Measurements from ENCODE around the gene S100A8. TPM values are rescaled to one million over a fixed set of nuclear protein-coding genes. Genes with fewer than 3 reads are reported as not detected.

Gene S100A8
- total RNA-seq, 1 experiment from 2014 or later = not detected

DNA sequence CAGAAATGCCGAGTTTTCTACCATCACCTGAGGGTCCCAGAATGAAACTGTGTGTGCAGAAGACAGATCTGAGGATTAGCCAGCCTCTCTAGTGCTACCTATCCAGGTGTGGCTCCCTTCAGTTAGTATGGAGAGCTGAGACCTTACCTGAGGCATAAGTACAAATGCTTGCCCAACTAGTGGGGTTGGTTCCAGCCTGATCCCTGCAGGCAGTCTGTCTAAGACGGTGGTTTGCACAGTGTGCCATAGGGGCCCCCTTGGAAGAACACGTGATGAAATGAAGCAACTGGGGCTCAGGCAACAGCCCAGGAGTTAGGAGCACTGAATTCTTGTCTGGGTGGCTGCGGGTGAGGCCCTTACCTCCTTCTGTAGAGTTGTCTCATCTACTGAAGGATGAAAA lies 41.1 kb upstream of the S100A8 start:
- no peak overlapping the region for H3K4me3 ChIP-seq (ENCODE audit: low read depth, low read length)
- BruUV-seq (replicated peaks) = no TSS peak
- no peaks in the 10 kb centered on the region for H3K4me1 ChIP-seq
- H3K27ac Mint-ChIP-seq (ENCODE audit: unreplicated experiment) = no peak overlapping the region
- no peaks in the 10 kb centered on the region for H3K36me3 Mint-ChIP-seq (ENCODE audit: insufficient read depth, unreplicated experiment)
- no peak overlapping the region for H3K4me3 Mint-ChIP-seq (ENCODE audit: unreplicated experiment)
- no peak for DNase-seq
- peaks cover 19% of the 10 kb centered on the region for H3K27me3 Mint-ChIP-seq (ENCODE audit: insufficient read depth, unreplicated experiment)
- POLR2A ChIA-PET = no interaction called here
- no peaks in the 10 kb centered on the region for H3K9me3 ChIP-seq
- intact Hi-C loops (cut with micrococcal nuclease; ENCODE audit: unreplicated experiment) = no loop called here
- no peaks in the 10 kb centered on the region for H3K9me3 Mint-ChIP-seq (ENCODE audit: unreplicated experiment)
- CTCF ChIA-PET = no interaction called here
- TF ChIP-seq, protein P1, sequence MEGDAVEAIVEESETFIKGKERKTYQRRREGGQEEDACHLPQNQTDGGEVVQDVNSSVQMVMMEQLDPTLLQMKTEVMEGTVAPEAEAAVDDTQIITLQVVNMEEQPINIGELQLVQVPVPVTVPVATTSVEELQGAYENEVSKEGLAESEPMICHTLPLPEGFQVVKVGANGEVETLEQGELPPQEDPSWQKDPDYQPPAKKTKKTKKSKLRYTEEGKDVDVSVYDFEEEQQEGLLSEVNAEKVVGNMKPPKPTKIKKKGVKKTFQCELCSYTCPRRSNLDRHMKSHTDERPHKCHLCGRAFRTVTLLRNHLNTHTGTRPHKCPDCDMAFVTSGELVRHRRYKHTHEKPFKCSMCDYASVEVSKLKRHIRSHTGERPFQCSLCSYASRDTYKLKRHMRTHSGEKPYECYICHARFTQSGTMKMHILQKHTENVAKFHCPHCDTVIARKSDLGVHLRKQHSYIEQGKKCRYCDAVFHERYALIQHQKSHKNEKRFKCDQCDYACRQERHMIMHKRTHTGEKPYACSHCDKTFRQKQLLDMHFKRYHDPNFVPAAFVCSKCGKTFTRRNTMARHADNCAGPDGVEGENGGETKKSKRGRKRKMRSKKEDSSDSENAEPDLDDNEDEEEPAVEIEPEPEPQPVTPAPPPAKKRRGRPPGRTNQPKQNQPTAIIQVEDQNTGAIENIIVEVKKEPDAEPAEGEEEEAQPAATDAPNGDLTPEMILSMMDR (IDR thresholded peaks at IDR 0.05; ENCODE audit: insufficient read depth in 1 of 2, low read depth in 1 of 2, low read length in 1 of 2, severe bottlenecking in 1 of 2, unreplicated experiment in 1 of 2) = no peak
- no peaks in the 10 kb centered on the region for H3K27me3 ChIP-seq (replicated peaks; ENCODE audit: control insufficient read depth, insufficient read depth, low read length)
- H3K36me3 ChIP-seq (ENCODE audit: control insufficient read depth, insufficient read depth, low read length) = no peaks in the 10 kb centered on the region
- H3K4me1 Mint-ChIP-seq (ENCODE audit: low read depth, unreplicated experiment) = no peaks in the 10 kb centered on the region

DNA sequence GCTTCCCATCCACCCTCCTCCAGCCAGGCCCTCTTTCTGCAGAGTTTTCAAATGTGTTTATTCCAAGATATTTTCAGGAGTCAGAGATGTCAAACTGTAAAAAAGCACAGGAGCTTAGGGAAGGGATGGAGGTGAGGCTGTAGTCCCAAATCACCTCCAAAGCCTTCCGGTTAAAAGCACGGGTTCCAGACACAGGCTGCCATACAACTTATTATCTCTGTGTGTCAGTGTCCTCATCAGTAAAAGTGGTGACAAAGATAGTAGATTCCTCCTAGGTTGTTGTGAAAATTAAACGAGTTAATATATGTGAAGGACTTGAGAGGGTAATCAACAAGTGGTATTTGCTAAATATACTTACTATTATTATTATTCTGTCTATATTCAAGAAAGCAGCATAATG lies 40.6 kb upstream of the S100A8 start:
- no peaks in the 10 kb centered on the region for H3K9me3 ChIP-seq
- CTCF ChIA-PET = no interaction called here
- intact Hi-C loops (cut with micrococcal nuclease; ENCODE audit: unreplicated experiment) = no loop called here
- H3K36me3 Mint-ChIP-seq (ENCODE audit: insufficient read depth, unreplicated experiment) = no peaks in the 10 kb centered on the region
- POLR2A ChIA-PET = no interaction called here
- H3K9me3 Mint-ChIP-seq (ENCODE audit: unreplicated experiment) = no peaks in the 10 kb centered on the region
- no peaks in the 10 kb centered on the region for H3K4me1 Mint-ChIP-seq (ENCODE audit: low read depth, unreplicated experiment)
- H3K27ac Mint-ChIP-seq (ENCODE audit: unreplicated experiment) = no peak overlapping the region
- DNase-seq = no peak
- TF ChIP-seq, protein P1 (IDR thresholded peaks at IDR 0.05; ENCODE audit: insufficient read depth in 1 of 2, low read depth in 1 of 2, low read length in 1 of 2, severe bottlenecking in 1 of 2, unreplicated experiment in 1 of 2) = no peak
- no peaks in the 10 kb centered on the region for H3K4me1 ChIP-seq
- no TSS peak for BruUV-seq (replicated peaks)
- H3K27me3 Mint-ChIP-seq (ENCODE audit: insufficient read depth, unreplicated experiment) = peaks cover 20% of the 10 kb centered on the region
- H3K4me3 ChIP-seq (ENCODE audit: low read depth, low read length) = no peak overlapping the region
- no peaks in the 10 kb centered on the region for H3K36me3 ChIP-seq (ENCODE audit: control insufficient read depth, insufficient read depth, low read length)
- H3K27me3 ChIP-seq (replicated peaks; ENCODE audit: control insufficient read depth, insufficient read depth, low read length) = no peaks in the 10 kb centered on the region
- H3K4me3 Mint-ChIP-seq (ENCODE audit: unreplicated experiment) = no peak overlapping the region

DNA sequence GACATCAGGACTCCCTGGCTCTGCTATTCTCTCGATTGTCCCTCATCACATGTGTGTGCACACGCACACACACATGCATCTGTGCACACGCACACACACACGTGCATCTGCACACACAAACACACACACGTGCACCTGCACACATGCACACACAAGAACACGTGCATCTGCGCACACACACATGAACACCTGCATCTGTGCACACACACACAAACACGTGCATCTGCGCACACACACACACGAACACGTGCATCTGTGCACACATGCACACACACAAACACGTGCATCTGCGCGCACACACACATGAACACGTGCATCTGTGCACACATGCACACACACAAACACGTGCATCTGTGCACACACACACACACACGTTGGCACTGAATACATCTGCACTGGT lies 40.1 kb upstream of the S100A8 start:
- Mint-ChIP-seq H3K4me1 (ENCODE audit: low read depth, unreplicated experiment) (no peaks in the 10 kb centered on the region), H3K27me3 (ENCODE audit: insufficient read depth, unreplicated experiment) (peaks cover 17% of the 10 kb centered on the region), H3K4me3 (ENCODE audit: unreplicated experiment) (no peak overlapping the region), H3K27ac (ENCODE audit: unreplicated experiment) (no peak overlapping the region), H3K9me3 (ENCODE audit: unreplicated experiment) (no peaks in the 10 kb centered on the region), H3K36me3 (ENCODE audit: insufficient read depth, unreplicated experiment) (no peaks in the 10 kb centered on the region)
- no peaks in the 10 kb centered on the region for H3K36me3 ChIP-seq (ENCODE audit: control insufficient read depth, insufficient read depth, low read length)
- no peak for DNase-seq
- no TSS peak for BruUV-seq (replicated peaks)
- H3K9me3 ChIP-seq = no peaks in the 10 kb centered on the region
- ChIA-PET POLR2A (no interaction called here), CTCF (no interaction called here)
- intact Hi-C loops (cut with micrococcal nuclease; ENCODE audit: unreplicated experiment) = no loop called here
- no peaks in the 10 kb centered on the region for H3K4me1 ChIP-seq
- H3K27me3 ChIP-seq (replicated peaks; ENCODE audit: control insufficient read depth, insufficient read depth, low read length) = no peaks in the 10 kb centered on the region
- H3K4me3 ChIP-seq (ENCODE audit: low read depth, low read length) = no peak overlapping the region
- TF ChIP-seq, protein P1 (IDR thresholded peaks at IDR 0.05; ENCODE audit: insufficient read depth in 1 of 2, low read depth in 1 of 2, low read length in 1 of 2, severe bottlenecking in 1 of 2, unreplicated experiment in 1 of 2) = no peak

Measured in Caco-2 (cell line).